Osteoblast (primary cell): ENCODE results near the gene CDO1. TPM values are rescaled to one million over a fixed set of nuclear protein-coding genes. Genes with fewer than 3 reads are reported as not detected.

Source experiments
- DNase-seq: peaks from one replicate; pipeline ENCODE4 v3.0.0; 2011; ENCODE audit warnings: low spot score, mixed read lengths; ENCODE audit not compliant: insufficient read length; ENCODE audit errors: missing footprints
- H2AFZ ChIP-seq: 2 replicates; pipeline ENCODE4 v1.6.0; 2011; ENCODE audit warnings: mild to moderate bottlenecking, low read length
- H3K27ac ChIP-seq: 2 replicates; pipeline ENCODE4 v1.5.1; 2011; ENCODE audit warnings: mild to moderate bottlenecking, low read depth, low read length, moderate library complexity
- H3K27me3 ChIP-seq: 2 replicates; pipeline ENCODE4 v1.6.0; 2012; ENCODE audit warnings: mild to moderate bottlenecking, control low read depth, inconsistent platforms, low read length, moderate library complexity; ENCODE audit not compliant: insufficient read depth
- H3K36me3 ChIP-seq: 2 replicates; pipeline ENCODE4 v1.5.1; 2011; ENCODE audit warnings: mild to moderate bottlenecking, low read length, control low read depth, moderate library complexity; ENCODE audit not compliant: insufficient read depth
- H3K4me1 ChIP-seq: 2 replicates; pipeline ENCODE4 v1.5.1; 2011; ENCODE audit warnings: mild to moderate bottlenecking, low read length, control low read depth, moderate library complexity; ENCODE audit not compliant: insufficient read depth
- H3K4me2 ChIP-seq: 2 replicates; pipeline ENCODE4 v1.6.0; 2011; ENCODE audit warnings: mild to moderate bottlenecking, low read length; ENCODE audit not compliant: insufficient read depth
- H3K4me3 ChIP-seq: fragments of 200-600 bp; sonication (generic); 3 replicates; pipeline ENCODE4 v1.5.1; 2012; ENCODE audit warnings: mild to moderate bottlenecking, low read length, inconsistent platforms; ENCODE audit not compliant: insufficient read depth
- H3K79me2 ChIP-seq: 2 replicates; pipeline ENCODE4 v1.6.0; 2012; ENCODE audit warnings: mild to moderate bottlenecking, low read length, control low read depth, inconsistent platforms; ENCODE audit not compliant: insufficient read depth
- H3K9me3 ChIP-seq: 2 replicates; pipeline ENCODE4 v1.5.1; 2011; ENCODE audit warnings: low read depth, low read length, control low read depth
- H4K20me1 ChIP-seq: 2 replicates; pipeline ENCODE4 v1.6.0; 2012; ENCODE audit warnings: mild to moderate bottlenecking, low read length, control low read depth; ENCODE audit not compliant: insufficient read depth
- total RNA-seq: library from RNA; depleted of rRNA; stranded (reverse); fragments of >200 nt; gene quantifications from 2 replicates; pipeline ENCODE4 v1.2.3, GENCODE V29; 2012
- TF ChIP-seq, protein P1 (sequence below): IDR thresholded peaks from 2 replicates; pipeline ENCODE4 v1.5.1; 2011; ENCODE audit warnings: mild to moderate bottlenecking, low read depth, low read length, moderate library complexity; ENCODE audit errors: extremely low read depth

Gene CDO1
- total RNA-seq, 1 donor, result 8.0 TPM

DNA sequence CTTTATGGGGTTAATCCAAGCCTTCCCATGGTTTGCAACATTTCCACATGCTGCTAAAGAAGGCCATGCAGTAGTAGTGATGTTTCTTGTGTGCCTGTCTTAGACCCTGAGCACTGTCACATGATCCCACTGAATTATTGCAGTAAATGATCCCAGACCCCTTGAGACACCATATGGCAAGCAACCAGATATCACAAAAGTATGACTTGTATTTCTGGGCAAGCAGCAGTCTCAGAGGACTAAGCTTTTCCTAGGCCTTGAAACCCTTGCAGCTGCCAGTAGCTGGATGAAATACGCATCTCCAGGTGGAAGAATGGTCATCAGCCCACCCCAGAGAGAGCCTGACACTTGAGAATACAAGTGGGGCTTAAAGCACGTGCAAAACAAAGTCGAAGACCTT is 41.8 kb downstream of the CDO1 start:
- Histone ChIP-seq H4K20me1 (no peaks in the 10 kb centered on the region), H3K4me3 (no peak overlapping the region), H3K79me2 (no peaks in the 10 kb centered on the region), H3K36me3 (no peaks in the 10 kb centered on the region), H3K27ac (no peak overlapping the region), H3K4me1 (no peaks in the 10 kb centered on the region), H3K27me3 (no peaks in the 10 kb centered on the region), H3K4me2 (no peak overlapping the region), H3K9me3 (no peaks in the 10 kb centered on the region), H2AFZ (no peak overlapping the region)
- no peak for DNase-seq
- TF ChIP-seq, protein P1, sequence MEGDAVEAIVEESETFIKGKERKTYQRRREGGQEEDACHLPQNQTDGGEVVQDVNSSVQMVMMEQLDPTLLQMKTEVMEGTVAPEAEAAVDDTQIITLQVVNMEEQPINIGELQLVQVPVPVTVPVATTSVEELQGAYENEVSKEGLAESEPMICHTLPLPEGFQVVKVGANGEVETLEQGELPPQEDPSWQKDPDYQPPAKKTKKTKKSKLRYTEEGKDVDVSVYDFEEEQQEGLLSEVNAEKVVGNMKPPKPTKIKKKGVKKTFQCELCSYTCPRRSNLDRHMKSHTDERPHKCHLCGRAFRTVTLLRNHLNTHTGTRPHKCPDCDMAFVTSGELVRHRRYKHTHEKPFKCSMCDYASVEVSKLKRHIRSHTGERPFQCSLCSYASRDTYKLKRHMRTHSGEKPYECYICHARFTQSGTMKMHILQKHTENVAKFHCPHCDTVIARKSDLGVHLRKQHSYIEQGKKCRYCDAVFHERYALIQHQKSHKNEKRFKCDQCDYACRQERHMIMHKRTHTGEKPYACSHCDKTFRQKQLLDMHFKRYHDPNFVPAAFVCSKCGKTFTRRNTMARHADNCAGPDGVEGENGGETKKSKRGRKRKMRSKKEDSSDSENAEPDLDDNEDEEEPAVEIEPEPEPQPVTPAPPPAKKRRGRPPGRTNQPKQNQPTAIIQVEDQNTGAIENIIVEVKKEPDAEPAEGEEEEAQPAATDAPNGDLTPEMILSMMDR, result no peak

DNA sequence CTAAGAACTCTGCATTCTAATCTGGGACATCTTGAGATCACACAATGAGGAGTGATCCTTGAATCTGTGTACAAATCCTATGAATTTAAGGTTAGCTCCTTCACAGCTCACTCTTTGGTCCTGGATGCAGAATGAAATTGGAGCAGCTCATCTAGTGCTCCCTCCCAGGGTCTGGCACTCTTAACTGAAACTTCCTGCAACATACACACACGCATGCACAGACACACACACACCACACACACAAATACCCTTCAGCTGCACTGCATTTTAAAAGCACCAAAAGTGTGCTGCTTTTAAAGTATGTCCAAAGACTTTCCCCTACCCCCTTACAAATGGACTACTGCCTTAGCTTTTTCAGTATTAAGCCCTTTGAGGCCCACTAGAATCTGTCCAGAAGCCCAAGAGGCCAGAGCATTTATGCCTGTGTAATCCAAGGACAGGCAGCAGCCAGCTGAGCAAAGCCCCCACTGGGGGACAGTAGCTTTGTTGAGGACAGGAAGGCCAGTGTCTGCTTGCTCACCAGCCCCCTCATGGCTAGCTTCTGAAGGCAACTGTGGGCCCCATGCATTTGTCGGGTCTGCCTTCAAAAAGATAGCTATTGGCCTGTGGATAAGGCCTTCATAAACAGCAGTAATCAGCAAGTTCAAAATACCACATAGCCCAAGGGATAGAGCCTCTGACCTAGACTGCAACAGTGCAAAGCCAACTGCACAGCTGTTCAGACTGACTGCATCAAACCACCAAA is 43.6 kb downstream of the CDO1 start:
- Histone ChIP-seq H3K27ac (no peak overlapping the region), H3K4me1 (no peaks in the 10 kb centered on the region), H4K20me1 (no peaks in the 10 kb centered on the region), H3K9me3 (no peaks in the 10 kb centered on the region), H3K36me3 (no peaks in the 10 kb centered on the region), H3K4me2 (no peak overlapping the region), H2AFZ (no peak overlapping the region), H3K4me3 (no peak overlapping the region), H3K79me2 (no peaks in the 10 kb centered on the region), H3K27me3 (no peaks in the 10 kb centered on the region)
- TF ChIP-seq, protein P1, result no peak
- DNase-seq, result no peak

DNA sequence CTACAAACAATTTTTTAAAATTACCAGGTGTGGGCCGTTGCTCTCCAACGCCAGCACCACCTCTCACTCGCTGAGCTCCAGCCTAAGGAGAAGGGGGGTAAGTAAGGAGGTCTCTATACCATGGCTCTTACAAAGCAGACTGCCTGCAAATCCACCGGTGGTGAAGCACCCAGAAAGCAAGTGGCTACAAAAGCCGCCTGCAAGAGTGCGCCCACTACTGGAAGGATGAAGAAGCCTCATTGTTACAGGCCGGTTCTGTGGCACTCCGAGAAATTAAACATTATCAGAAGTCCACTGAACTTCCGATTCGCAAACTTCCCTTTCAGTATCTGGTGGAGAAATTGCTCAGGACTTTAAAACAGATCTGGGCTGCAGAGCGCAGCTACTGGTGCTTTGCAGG is 46.0 kb downstream of the CDO1 start:
- H2AFZ ChIP-seq, result no peak overlapping the region
- no peaks in the 10 kb centered on the region for H3K79me2 ChIP-seq
- H3K4me3 ChIP-seq, result no peak overlapping the region
- H3K4me2 ChIP-seq, result no peak overlapping the region
- no peaks in the 10 kb centered on the region for H3K27me3 ChIP-seq
- TF ChIP-seq, protein P1, result peak; percentile 47
- DNase-seq, result no peak
- no peaks in the 10 kb centered on the region for H4K20me1 ChIP-seq
- H3K27ac ChIP-seq, result no peak overlapping the region
- H3K36me3 ChIP-seq, result no peaks in the 10 kb centered on the region
- H3K4me1 ChIP-seq, result no peaks in the 10 kb centered on the region
- H3K9me3 ChIP-seq, result no peaks in the 10 kb centered on the region

DNA sequence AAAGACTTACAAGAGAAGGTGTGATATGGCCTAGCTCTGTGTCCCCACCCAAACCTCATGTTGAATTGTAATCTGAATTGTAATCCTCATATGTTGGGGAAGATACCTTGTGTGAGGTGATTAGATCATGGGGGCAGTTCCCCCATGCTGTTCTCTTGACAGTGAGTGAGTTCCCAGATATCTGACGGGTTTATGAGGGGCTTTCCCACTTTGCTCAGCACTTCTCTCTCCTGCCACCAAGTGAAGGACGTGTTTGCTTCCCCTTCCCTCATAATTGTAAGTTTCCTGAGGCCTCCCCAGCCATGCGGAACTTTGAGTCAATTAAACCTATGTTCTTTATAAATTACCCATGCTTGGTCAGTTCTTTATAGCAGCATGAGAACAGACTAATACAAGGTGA is 49.0 kb downstream of the CDO1 start:
- TF ChIP-seq, protein P1, result no peak
- Histone ChIP-seq H3K9me3 (no peaks in the 10 kb centered on the region), H3K27me3 (no peaks in the 10 kb centered on the region), H3K36me3 (no peaks in the 10 kb centered on the region), H3K4me2 (no peak overlapping the region), H2AFZ (no peak overlapping the region), H3K4me1 (no peaks in the 10 kb centered on the region), H3K79me2 (no peaks in the 10 kb centered on the region), H3K27ac (no peak overlapping the region), H3K4me3 (no peak overlapping the region), H4K20me1 (no peaks in the 10 kb centered on the region)
- no peak for DNase-seq
